Fibroblast of villous mesenchyme (primary cell): ENCODE data around the gene MDH2. TPM values are rescaled to one million over a fixed set of nuclear protein-coding genes. Genes with fewer than 3 reads are reported as not detected.
"Not testable (repeated sequence)": the region's sequence is repeated elsewhere in the genome, so short reads cannot be mapped to it uniquely, and the experiment has no call there.

Experiments used
- DNase-seq: peaks from one replicate; pipeline ENCODE4 v3.0.0-alpha.2; 2010; ENCODE audit warnings: low read depth
- H3K4me3 ChIP-seq: 2 replicates; pipeline ENCODE4 v1.5.1; 2011; ENCODE audit warnings: low read depth, mild to moderate bottlenecking, low read length
- total RNA-seq: library from RNA; depleted of rRNA; stranded (reverse); fragments of >200 nt; gene quantifications from 2 replicates; pipeline ENCODE4 v1.2.3, GENCODE V29; 2012
- TF ChIP-seq, protein P1 (sequence below): IDR thresholded peaks from 2 replicates; pipeline ENCODE4 v1.5.1; 2012; ENCODE audit warnings: low read depth, mild to moderate bottlenecking, low read length; ENCODE audit not compliant: insufficient read depth

Gene MDH2
- total RNA-seq, 1 donor = 35.8 TPM

DNA sequence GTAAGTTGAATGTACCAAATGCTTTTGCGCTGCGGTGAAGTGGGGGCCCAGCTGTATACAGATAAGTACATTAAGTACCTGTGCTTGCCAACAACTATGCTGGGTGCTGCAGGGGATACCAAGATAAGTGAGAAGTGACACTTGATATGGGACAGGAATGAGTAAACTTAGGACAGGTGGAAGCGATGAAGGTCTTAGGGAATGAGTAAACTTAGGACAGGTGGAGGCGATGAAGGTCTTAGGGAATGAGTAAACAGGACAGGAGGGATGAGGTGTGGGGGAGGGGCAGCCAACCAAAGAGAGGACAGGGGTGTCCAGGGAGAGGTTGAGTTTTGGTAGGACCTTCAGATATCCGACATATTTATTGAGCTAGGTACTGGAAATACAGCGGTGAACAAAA lies 1.4 kb downstream of the MDH2 start:
- TF ChIP-seq, protein P1, sequence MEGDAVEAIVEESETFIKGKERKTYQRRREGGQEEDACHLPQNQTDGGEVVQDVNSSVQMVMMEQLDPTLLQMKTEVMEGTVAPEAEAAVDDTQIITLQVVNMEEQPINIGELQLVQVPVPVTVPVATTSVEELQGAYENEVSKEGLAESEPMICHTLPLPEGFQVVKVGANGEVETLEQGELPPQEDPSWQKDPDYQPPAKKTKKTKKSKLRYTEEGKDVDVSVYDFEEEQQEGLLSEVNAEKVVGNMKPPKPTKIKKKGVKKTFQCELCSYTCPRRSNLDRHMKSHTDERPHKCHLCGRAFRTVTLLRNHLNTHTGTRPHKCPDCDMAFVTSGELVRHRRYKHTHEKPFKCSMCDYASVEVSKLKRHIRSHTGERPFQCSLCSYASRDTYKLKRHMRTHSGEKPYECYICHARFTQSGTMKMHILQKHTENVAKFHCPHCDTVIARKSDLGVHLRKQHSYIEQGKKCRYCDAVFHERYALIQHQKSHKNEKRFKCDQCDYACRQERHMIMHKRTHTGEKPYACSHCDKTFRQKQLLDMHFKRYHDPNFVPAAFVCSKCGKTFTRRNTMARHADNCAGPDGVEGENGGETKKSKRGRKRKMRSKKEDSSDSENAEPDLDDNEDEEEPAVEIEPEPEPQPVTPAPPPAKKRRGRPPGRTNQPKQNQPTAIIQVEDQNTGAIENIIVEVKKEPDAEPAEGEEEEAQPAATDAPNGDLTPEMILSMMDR = no peak
- H3K4me3 ChIP-seq = peak overlapping the region; percentile 98
- no peak for DNase-seq

DNA sequence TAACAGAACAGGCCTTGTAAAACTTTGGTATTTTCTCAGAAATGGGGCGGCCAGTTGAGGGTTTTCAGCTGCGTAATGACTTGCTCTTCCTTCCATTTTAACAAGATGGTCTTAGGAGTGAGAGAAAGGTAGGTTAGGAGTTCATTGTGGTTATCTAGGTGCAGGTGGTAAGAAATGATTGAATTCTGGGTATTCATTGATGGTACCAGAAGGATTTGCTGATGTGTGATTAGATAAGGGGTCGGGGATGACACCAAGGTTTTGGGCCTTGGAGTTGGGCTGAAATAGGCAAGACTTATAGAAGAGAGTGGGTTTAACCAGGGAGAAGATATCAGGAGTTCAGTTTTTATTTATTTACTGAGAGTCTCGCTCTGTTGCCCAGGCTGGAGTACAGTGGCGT lies 2.6 kb downstream of the MDH2 start:
- H3K4me3 ChIP-seq = no peak overlapping the region
- no peak for DNase-seq
- TF ChIP-seq, protein P1 = no peak

DNA sequence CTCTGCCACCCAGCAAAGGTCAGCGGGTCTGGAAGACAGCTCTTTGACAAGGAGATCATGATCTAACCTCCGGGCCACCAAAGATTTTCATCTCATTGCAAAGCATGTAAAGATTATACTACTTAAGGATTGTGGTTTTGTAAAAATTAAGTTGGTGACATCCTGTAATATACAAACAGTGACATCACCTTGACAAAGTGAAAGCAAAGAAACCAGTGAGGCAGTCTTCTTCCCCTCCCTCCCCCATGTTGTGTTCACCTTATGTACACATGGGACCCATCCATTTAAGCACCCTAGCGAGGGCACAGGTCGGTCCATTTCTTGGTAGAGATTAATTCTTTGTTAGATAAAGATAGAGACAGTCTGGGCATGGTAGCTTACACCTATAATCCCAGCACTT lies 3.9 kb downstream of the MDH2 start:
- TF ChIP-seq, protein P1 = no peak
- H3K4me3 ChIP-seq = no peak overlapping the region
- no peak for DNase-seq

DNA sequence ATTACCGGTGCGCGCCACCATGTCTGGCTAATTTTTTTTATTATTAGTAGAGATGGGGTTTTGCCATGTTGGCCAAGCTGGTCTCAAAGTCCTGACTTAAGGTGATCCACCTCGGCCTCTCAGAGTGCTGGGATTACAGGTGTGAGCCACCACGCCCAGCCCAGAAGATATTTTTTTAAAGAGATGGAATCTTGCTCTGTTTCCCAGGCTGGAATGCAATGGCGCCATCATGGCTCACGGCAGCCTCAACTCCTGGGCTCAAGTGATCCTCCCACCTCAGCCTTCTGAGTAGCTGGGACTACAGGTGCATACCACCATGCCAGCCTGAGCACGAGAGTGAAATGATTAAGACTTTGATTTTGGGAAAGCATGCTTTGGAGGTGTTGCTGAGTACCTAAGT lies 4.8 kb downstream of the MDH2 start:
- not testable (repeated sequence) for H3K4me3 ChIP-seq, DNase-seq

DNA sequence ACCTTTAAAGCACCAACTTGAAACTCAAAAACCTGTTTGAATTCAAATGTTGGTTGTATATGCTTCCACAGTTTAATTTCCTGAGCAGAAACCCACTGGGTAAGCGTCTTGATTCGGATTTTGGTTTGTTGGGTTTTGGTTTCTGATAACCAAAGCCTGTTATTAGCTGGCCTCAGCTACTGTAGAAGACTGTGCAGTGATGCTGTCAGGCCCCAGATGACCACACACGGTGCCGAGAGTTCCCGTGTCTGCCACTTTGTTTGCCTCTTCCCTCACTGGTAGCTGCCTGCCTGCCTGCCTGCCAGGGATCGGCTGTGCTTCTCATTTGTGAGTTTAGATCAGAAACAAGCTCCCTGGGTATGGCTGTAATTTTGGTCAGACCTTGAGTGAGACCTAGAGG lies 5.6 kb downstream of the MDH2 start:
- TF ChIP-seq, protein P1 = no peak
- DNase-seq = no peak
- H3K4me3 ChIP-seq = no peak overlapping the region

DNA sequence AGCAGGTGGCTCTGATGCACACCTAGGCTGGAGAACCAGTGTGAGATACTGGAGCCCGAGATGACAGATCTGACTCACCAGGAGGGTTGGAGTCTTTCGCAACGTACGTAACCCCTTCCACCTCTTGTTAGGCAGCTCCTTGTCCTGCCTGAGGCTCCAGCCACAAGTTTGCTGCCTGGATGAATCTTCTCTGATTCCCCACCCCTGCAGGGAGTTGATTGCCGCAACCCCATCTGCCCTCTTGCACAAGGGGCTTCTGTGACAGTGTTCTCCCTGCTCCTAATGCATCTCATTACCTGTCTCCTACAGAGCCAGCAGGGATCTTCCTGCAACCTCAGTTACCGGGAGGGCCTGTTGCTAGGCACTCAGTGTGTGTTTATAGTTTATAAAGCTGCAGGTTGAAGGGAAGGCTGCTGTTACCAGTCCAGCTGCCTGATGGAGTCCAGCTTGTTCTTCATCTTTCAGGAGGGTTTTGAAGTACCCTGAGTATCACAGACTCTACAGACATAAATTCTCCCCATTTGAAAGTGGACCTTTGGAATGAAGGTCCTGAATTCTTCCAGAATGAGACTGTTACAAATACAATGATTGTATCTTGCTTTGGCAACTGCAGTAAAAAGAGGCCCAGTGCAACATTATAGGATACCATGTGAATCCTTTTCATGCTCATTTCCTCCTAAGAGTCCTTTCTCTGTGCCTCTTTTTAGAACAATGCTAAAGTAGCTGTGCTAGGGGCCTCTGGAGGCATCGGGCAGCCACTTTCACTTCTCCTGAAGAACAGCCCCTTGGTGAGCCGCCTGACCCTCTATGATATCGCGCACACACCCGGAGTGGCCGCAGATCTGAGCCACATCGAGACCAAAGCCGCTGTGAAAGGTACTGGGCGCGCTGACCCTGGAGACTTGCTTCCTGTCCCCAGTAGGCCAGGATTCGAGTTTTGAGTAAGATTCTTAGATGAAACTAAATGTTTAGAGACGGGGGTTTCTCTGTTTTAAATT lies 6.5 kb downstream of the MDH2 start:
- DNase-seq = peak; percentile 84
- TF ChIP-seq, protein P1 = no peak

DNA sequence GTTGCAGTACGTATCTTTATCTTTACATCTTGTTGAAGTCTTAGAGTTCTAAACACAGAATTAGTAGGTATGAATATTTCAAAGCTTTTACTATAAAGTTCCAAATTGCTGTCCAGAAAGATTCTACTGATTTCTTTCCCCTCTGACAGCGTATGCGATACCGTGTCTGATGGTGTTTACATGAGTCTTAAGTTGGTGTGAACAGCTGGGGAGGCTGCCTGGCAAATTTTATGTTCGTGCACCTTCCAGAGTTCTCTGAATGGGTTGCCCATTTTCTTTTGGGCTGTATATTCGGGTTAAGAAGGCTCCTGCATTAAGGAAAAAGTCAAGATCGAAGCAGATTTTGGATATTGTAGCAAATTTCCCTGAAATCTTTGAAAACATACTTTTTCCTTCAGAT lies 8.3 kb downstream of the MDH2 start:
- no peak for DNase-seq
- no peak overlapping the region for H3K4me3 ChIP-seq
- TF ChIP-seq, protein P1 = no peak

More for the DNA sequence above, 6.5 kb downstream of the MDH2 start:
- no peak overlapping the region for H3K4me3 ChIP-seq
